A549 treated with dexamethasone at 1 μM for 4 hours (cell line): ENCODE measurements around the gene WBP1. TPM values are rescaled to one million over a fixed set of nuclear protein-coding genes. Genes with fewer than 3 reads are reported as not detected.

Source experiments
- total RNA-seq: library from RNA; stranded (reverse); fragments of 200-300 nt; extraction: Qiagen RNA extraction; gene quantifications from 5 replicates; pipeline ENCODE4 v1.2.3, GENCODE V29; 2022

The WBP1 gene
- total RNA-seq: 44.4 to 86.4 TPM (median 77.7 TPM) in 5 replicates

GRCh38 chr2:74458132-74458937, at the start of gene WBP1:
WBP1 (plus strand) TSS chr2:74458438; CDS start chr2:74458603, 165 bp downstream.

GRCh38 chr2:74421221-74421870, 36.9 kb upstream of the WBP1 start, which contains the start of the genes C2orf81 and WDR54:
C2orf81 (minus strand) TSS chr2:74421619; CDS start chr2:74421560, 59 bp downstream.
WDR54 (plus strand) TSS chr2:74421730; CDS start chr2:74422154, 424 bp downstream.

GRCh38 chr2:74441690-74442482, 16.4 kb upstream of the WBP1 start, which contains the start of gene RTKN:
RTKN (minus strand) TSS chr2:74441937; CDS start chr2:74441816, 121 bp downstream.

GRCh38 chr2:74454654-74455511, 3.4 kb upstream of the WBP1 start, which contains the start of gene INO80B:
INO80B (plus strand) TSS chr2:74455087; CDS start chr2:74455117, 30 bp downstream.

GRCh38 chr2:74472086-74472944, 14.1 kb downstream of the WBP1 start, which contains the start of gene MRPL53:
MRPL53 (minus strand) TSS chr2:74472680; CDS start chr2:74472660, 20 bp downstream.

GRCh38 chr2:74482801-74483674, 24.8 kb downstream of the WBP1 start, which contains the start of the genes CCDC142 and TTC31:
CCDC142 (minus strand) TSS chr2:74482998; CDS start chr2:74482837, 161 bp downstream.
TTC31 (plus strand) TSS chr2:74483081; CDS start chr2:74483096, 15 bp downstream.

GRCh38 chr2:74499267-74499939, 41.2 kb downstream of the WBP1 start, which contains the start of gene LBX2:
LBX2 (minus strand) TSS chr2:74499603; CDS start chr2:74499537, 66 bp downstream.

GRCh38 chr2:74507145-74507925, 49.1 kb downstream of the WBP1 start, which contains the start of gene PCGF1:
PCGF1 (minus strand) TSS chr2:74507695; CDS start chr2:74507668, 27 bp downstream.

Other genes with a start within 250 kb of the WBP1 start
- gene SLC4A5, start 115.0 kb upstream of the WBP1 start, total RNA-seq: 0.15 to 0.34 TPM (median 0.28 TPM) in 5 replicates
- 108 to 168 TPM (median 160 TPM) in 5 replicates for gene DCTN1, start 78.1 kb upstream of the WBP1 start, total RNA-seq
- gene C2orf81, start 36.8 kb upstream of the WBP1 start, total RNA-seq: 3.3 to 3.7 TPM (median 3.6 TPM) in 5 replicates
- gene WDR54, start 36.7 kb upstream of the WBP1 start, total RNA-seq: 75.2 to 80.4 TPM (median 77.7 TPM) in 5 replicates
- 14.2 to 25.4 TPM (median 23.2 TPM) in 5 replicates for gene RTKN, start 16.5 kb upstream of the WBP1 start, total RNA-seq
- 42.3 to 51.4 TPM (median 47.4 TPM) in 5 replicates for gene INO80B, start 3.4 kb upstream of the WBP1 start, total RNA-seq
- 37.2 to 52.8 TPM (median 51.3 TPM) in 5 replicates for gene MOGS, start 6.9 kb downstream of the WBP1 start, total RNA-seq
- 108 to 154 TPM (median 133 TPM) in 5 replicates for gene MRPL53, start 14.2 kb downstream of the WBP1 start, total RNA-seq
- gene CCDC142, start 24.6 kb downstream of the WBP1 start, total RNA-seq: 6.6 to 14.5 TPM (median 12.6 TPM) in 5 replicates
- gene TTC31, start 24.6 kb downstream of the WBP1 start, total RNA-seq: 10.6 to 16.6 TPM (median 15.0 TPM) in 5 replicates
- gene LBX2, start 41.2 kb downstream of the WBP1 start, total RNA-seq: 2.7 to 3.7 TPM (median 3.0 TPM) in 5 replicates
- 29.3 to 38.9 TPM (median 31.6 TPM) in 5 replicates for gene PCGF1, start 49.3 kb downstream of the WBP1 start, total RNA-seq
- 0.17 to 0.31 TPM (median 0.21 TPM) in 5 replicates for gene TLX2, start 56.0 kb downstream of the WBP1 start, total RNA-seq
- gene DQX1, start 67.8 kb downstream of the WBP1 start, total RNA-seq: 0.07 to 0.15 TPM (median 0.08 TPM) in 3 of 5 replicates, not detected in the others
- 176 to 254 TPM (median 231 TPM) in 5 replicates for gene AUP1, start 71.3 kb downstream of the WBP1 start, total RNA-seq
- 31.4 to 39.0 TPM (median 38.8 TPM) in 5 replicates for gene HTRA2, start 71.5 kb downstream of the WBP1 start, total RNA-seq
- 0.22 to 0.58 TPM (median 0.35 TPM) in 5 replicates for gene LOXL3, start 95.5 kb downstream of the WBP1 start, total RNA-seq
- gene DOK1, start 96.3 kb downstream of the WBP1 start, total RNA-seq: 3.5 to 5.2 TPM (median 4.4 TPM) in 5 replicates
- not detected in 5 replicates for gene M1AP, start 189.9 kb downstream of the WBP1 start, total RNA-seq
- gene SEMA4F, start 195.8 kb downstream of the WBP1 start, total RNA-seq: 8.4 to 13.4 TPM (median 11.8 TPM) in 5 replicates